HCT116 (cell line): Measurements from ENCODE around the gene SPATA45. TPM values are rescaled to one million over a fixed set of nuclear protein-coding genes. Genes with fewer than 3 reads are reported as not detected.

Experiments used
- ATAC-seq: fragments of 200-7000 bp; cut with Tn5 transposase; 2 replicates; pipeline ENCODE4 v1.9.1; 2020; ENCODE audit warnings: mild to moderate bottlenecking, moderate library complexity
- BruUV-seq: library from RNA; stranded (reverse); fragments of 400-500 nt; replicated peaks from 2 replicates; lab custom pipeline; 2021; lab: Mats Ljungman, UMichigan
- CTCF ChIA-PET: fragments of 300-600 bp; sonication (Branson Sonifier 250); formaldehyde crosslinking; loops from one replicate; lab custom pipeline; 2021; ENCODE audit warnings: antibody characterized with exemption; lab: Charles Lee
- POLR2A ChIA-PET: fragments of 300-600, 350-600 bp; sonication (Branson Sonifier 250); formaldehyde crosslinking; loops from one replicate; lab custom pipeline; 2021; ENCODE audit warnings: antibody characterized with exemption; lab: Charles Lee
- RAD21 ChIA-PET, 2 experiments: fragments of 300-600 bp; sonication (Branson Sonifier 250); formaldehyde crosslinking; loops; one replicate each; lab custom pipeline; 2023; ENCODE audit warnings: low total read pairs in 2 of 2; ENCODE audit not compliant: uncharacterized antibody in 2 of 2, unreplicated experiment in 2 of 2, low non-redundant PET in 1 of 2; lab: Charles Lee
- DNase-seq: peaks from one replicate; pipeline ENCODE4 v3.0.0-alpha.2; 2010; ENCODE audit warnings: low read depth, low spot score
- H2AFZ ChIP-seq: fragments of 200-600 bp; shearing (Covaris generic), sonication (generic); 2 replicates; pipeline ENCODE4 v1.6.1; 2017; ENCODE audit warnings: low read depth, mixed run types, mixed read lengths, antibody characterized with exemption, low read length; ENCODE audit not compliant: poor library complexity, severe bottlenecking
- H3K27ac ChIP-seq: 2 replicates; pipeline ENCODE4 v1.5.1; 2012; ENCODE audit warnings: low read depth, low read length
- H3K27me3 ChIP-seq: fragments of 200-600 bp; sonication (generic); 2 replicates; pipeline ENCODE4 v1.6.1; 2016; ENCODE audit warnings: mixed run types, low read length, mixed read lengths; ENCODE audit not compliant: insufficient read depth
- H3K36me3 ChIP-seq, 2 experiments: fragments of 200-500 bp in 1 of 2; fragments of 200-600 bp in 1 of 2; sonication (Bioruptor generic) in 1 of 2; sonication (generic) in 1 of 2; 2 replicates each; pipeline versions ENCODE4 v1.5.1 to v1.6.1; 2014 to 2016; ENCODE audit warnings: low read length in 2 of 2, inconsistent platforms in 1 of 2, mixed read lengths in 1 of 2, mixed run types in 1 of 2; ENCODE audit not compliant: insufficient read depth in 2 of 2, control insufficient read depth in 1 of 2
- H3K4me1 ChIP-seq, 2 experiments: fragments of 200-600 bp in 1 of 2; sonication (generic) in 1 of 2; 2 replicates each; pipeline versions ENCODE4 v1.5.1 to v1.6.1; 2012 to 2017; ENCODE audit warnings: low read length in 2 of 2, inconsistent platforms in 1 of 2, mild to moderate bottlenecking in 1 of 2, mixed read lengths in 1 of 2, mixed run types in 1 of 2, moderate library complexity in 1 of 2; ENCODE audit not compliant: insufficient read depth in 2 of 2, control insufficient read depth in 1 of 2
- H3K4me2 ChIP-seq: fragments of 200-600 bp; sonication (generic); 2 replicates; pipeline ENCODE4 v1.6.1; 2017; ENCODE audit warnings: mixed run types, low read length, mixed read lengths
- H3K4me3 ChIP-seq, 2 experiments: fragments of 200-600 bp in 1 of 2; sonication (generic) in 1 of 2; replicated peaks in 1 of 2; 2 replicates each; pipeline ENCODE4 v1.5.1; 2011 to 2016; ENCODE audit warnings: low read length in 2 of 2, control low read depth in 1 of 2, low read depth in 1 of 2, mild to moderate bottlenecking in 1 of 2, mixed read lengths in 1 of 2, mixed run types in 1 of 2
- H3K79me2 ChIP-seq: fragments of 200-600 bp; sonication (generic); 2 replicates; pipeline ENCODE4 v1.6.1; 2017; ENCODE audit warnings: mild to moderate bottlenecking, mixed run types, low read length, moderate library complexity, mixed read lengths; ENCODE audit not compliant: insufficient read depth
- H3K9ac ChIP-seq: fragments of 200-600 bp; sonication (generic); 2 replicates; pipeline ENCODE4 v1.6.1; 2016; ENCODE audit warnings: low read length, mixed read lengths
- H3K9me2 ChIP-seq: fragments of 200-600 bp; sonication (generic), shearing (Covaris generic); 2 replicates; pipeline ENCODE4 v1.6.1; 2017; ENCODE audit warnings: mixed run types, mild to moderate bottlenecking, moderate library complexity; ENCODE audit not compliant: insufficient read depth
- H3K9me3 ChIP-seq, 2 experiments: fragments of 200-500 bp in 1 of 2; fragments of 200-600 bp in 1 of 2; sonication (Bioruptor generic) in 1 of 2; sonication (generic) in 1 of 2; 2 replicates each; pipeline ENCODE4 v1.6.1; 2014 to 2017; ENCODE audit warnings: low read length in 2 of 2, mixed read lengths in 2 of 2, inconsistent platforms in 1 of 2, low read depth in 1 of 2, mild to moderate bottlenecking in 1 of 2, mixed run types in 1 of 2, moderate library complexity in 1 of 2; ENCODE audit not compliant: control insufficient read depth in 1 of 2, insufficient read depth in 1 of 2
- H4K20me1 ChIP-seq: fragments of 200-600 bp; sonication (generic), shearing (Covaris generic); 2 replicates; pipeline ENCODE4 v1.6.1; 2017; ENCODE audit warnings: mixed run types, mild to moderate bottlenecking, moderate library complexity; ENCODE audit not compliant: insufficient read depth
- CBX3 ChIP-seq: IDR thresholded peaks from 2 replicates; pipeline ENCODE4 v1.6.1; 2012; ENCODE audit warnings: low read depth
- EGR1 ChIP-seq: IDR thresholded peaks from 2 replicates; pipeline ENCODE4 v1.6.1; 2012; ENCODE audit warnings: low read depth
- ELF1 ChIP-seq: IDR thresholded peaks from 2 replicates; pipeline ENCODE4 v1.6.1; 2012; ENCODE audit warnings: low read depth, borderline replicate concordance
- EZH2 ChIP-seq: fragments of 200-600 bp; sonication (generic); IDR thresholded peaks from 2 replicates; pipeline ENCODE4 v1.6.1; 2017; ENCODE audit warnings: antibody characterized with exemption, mixed run types
- POLR2AphosphoS5 ChIP-seq: IDR thresholded peaks from 2 replicates; pipeline ENCODE4 v1.6.1; 2011; ENCODE audit warnings: mild to moderate bottlenecking, low read depth, low read length, moderate library complexity
- RAD21 ChIP-seq: IDR thresholded peaks from 2 replicates; pipeline ENCODE4 v1.6.1; 2012; ENCODE audit warnings: low read depth, mild to moderate bottlenecking
- SIN3A ChIP-seq: IDR thresholded peaks from 2 replicates; pipeline ENCODE4 v1.6.1; 2012; ENCODE audit warnings: low read depth
- TCF7L2 ChIP-seq: IDR thresholded peaks from 2 replicates; pipeline ENCODE4 v1.7.0; 2011; ENCODE audit warnings: borderline replicate concordance, inconsistent platforms; ENCODE audit not compliant: insufficient read depth, insufficient read length; ENCODE audit errors: extremely low read depth
- YY1 ChIP-seq: IDR thresholded peaks from 2 replicates; pipeline ENCODE4 v1.6.1; 2011; ENCODE audit warnings: low read length, low read depth, moderate library complexity, mild to moderate bottlenecking; ENCODE audit not compliant: insufficient replicate concordance; ENCODE audit errors: extremely low read depth
- ZFX ChIP-seq: fragments of 450-650 bp; IDR thresholded peaks from 2 replicates; pipeline ENCODE4 v1.6.1; 2017
- intact Hi-C: fragments of 100-400 bp; cut with micrococcal nuclease; formaldehyde crosslinking; loops from 2 replicates; pipeline ENCODE4 v1.10.0; 2022
- total RNA-seq: library from RNA; stranded (reverse); gene quantifications from one replicate; pipeline ENCODE4 v1.2.1, GENCODE V29; 2021; ENCODE audit not compliant: unreplicated experiment
- TF ChIP-seq, protein P1 (sequence below): IDR thresholded peaks from 2 replicates; pipeline ENCODE4 v1.6.1; 2012
- TF ChIP-seq, protein P2 (sequence below): IDR thresholded peaks from 2 replicates; pipeline ENCODE4 v1.6.1; 2011; ENCODE audit warnings: mild to moderate bottlenecking, low read length, moderate library complexity; ENCODE audit not compliant: insufficient replicate concordance; ENCODE audit errors: extremely low read depth
- TF ChIP-seq, protein P3 (sequence below): IDR thresholded peaks from 2 replicates; pipeline ENCODE4 v1.6.1; 2012; ENCODE audit warnings: low read depth

SPATA45 gene
- total RNA-seq, 1 experiment from 2014 or later: not detected

DNA sequence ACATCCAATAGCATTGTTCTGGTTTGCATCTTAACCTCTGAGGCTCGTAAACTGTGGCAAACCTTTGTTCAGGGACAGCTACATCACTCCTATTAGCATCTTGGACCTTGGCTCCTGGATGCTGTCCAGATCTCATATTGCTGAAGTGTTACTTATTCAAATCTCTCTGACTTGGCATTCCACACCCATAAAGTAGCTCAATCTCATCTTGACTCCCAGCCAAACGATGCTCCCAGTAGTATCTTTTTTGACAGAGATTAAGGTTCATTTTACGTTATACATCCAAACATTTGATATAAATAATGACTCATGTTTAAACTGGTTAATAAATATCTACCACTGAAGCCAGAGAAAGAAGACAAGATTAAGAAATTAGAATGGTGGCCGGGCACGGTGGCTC, 6.2 kb upstream of the SPATA45 start:
- DNase-seq (no peak), ATAC-seq (no peak)
- Histone ChIP-seq H3K4me2 (no peak overlapping the region), H3K9me2 (no peaks in the 10 kb centered on the region), H3K4me1 (peaks cover 9 to 12% of the 10 kb centered on the region in 2 experiments), H3K27me3 (no peaks in the 10 kb centered on the region), H3K4me3 (no peak overlapping the region), H3K27ac (no peak overlapping the region), H3K79me2 (peaks cover 5% of the 10 kb centered on the region; the same call in 1 of the 2 replicates), H3K36me3 (no peaks in the 10 kb centered on the region), H4K20me1 (no peaks in the 10 kb centered on the region), H2AFZ (no peak overlapping the region), H3K9ac (no peak overlapping the region), H3K9me3 (no peaks in the 10 kb centered on the region)
- TF ChIP-seq ZFX: no peak
- CTCF ChIA-PET: no interaction called here
- intact Hi-C loops: no loop called here
- no TSS peak for BruUV-seq
- POLR2A ChIA-PET: no interaction called here
- RAD21 ChIA-PET: interaction anchor here in 1 of 2 experiments (0.7 kb wide), 1 partner anchor 31 kb away, joined by 3 read pairs; no protein-coding TSS in a partner anchor

DNA sequence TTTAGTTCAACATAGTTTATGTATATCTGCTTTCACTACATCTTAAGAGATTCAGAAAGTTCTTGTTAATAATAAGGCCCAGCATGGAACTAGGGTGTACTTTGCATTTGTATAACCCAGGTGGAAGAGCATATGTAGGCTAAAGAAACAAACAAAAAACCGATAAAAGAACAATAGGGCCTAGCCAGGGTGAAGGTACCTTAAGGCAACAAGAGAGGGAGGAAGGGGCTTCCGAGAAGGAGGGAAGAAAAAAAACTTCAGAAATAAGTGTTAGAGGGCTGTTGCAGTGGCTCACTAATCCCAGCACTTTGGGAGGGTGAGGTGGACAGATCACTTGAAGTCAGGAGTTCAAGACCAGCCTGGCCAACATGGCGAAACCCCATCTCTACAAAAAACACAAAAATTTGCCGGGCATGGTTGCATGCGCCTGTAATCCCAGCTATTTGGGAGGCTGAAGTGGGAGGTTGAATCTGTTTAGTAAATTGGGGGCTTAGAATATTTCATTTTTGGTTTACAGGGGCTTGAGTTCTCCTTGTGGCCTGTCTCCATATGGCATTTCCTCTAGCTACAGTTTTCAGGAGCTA, 4.7 kb upstream of the SPATA45 start:
- no peak overlapping the region for H3K27ac ChIP-seq
- no peaks in the 10 kb centered on the region for H3K9me2 ChIP-seq
- CTCF ChIA-PET: no interaction called here
- ATAC-seq (no peak), DNase-seq (no peak)
- no peaks in the 10 kb centered on the region for H4K20me1 ChIP-seq
- intact Hi-C loops: no loop called here
- H3K9me3 ChIP-seq: no peaks in the 10 kb centered on the region
- RAD21 ChIA-PET: no interaction called here
- H3K4me2 ChIP-seq: no peak overlapping the region
- H3K27me3 ChIP-seq: no peaks in the 10 kb centered on the region
- H3K4me3 ChIP-seq: no peak overlapping the region
- no peaks in the 10 kb centered on the region for H3K79me2 ChIP-seq
- TF ChIP-seq SIN3A (no peak), ELF1 (no peak), POLR2AphosphoS5 (no peak), TCF7L2 (no peak), YY1 (no peak), CBX3 (no peak), RAD21 (no peak), EGR1 (no peak), EZH2 (no peak)
- TF ChIP-seq, protein P1, sequence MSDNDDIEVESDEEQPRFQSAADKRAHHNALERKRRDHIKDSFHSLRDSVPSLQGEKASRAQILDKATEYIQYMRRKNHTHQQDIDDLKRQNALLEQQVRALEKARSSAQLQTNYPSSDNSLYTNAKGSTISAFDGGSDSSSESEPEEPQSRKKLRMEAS: no peak
- TF ChIP-seq, protein P2, sequence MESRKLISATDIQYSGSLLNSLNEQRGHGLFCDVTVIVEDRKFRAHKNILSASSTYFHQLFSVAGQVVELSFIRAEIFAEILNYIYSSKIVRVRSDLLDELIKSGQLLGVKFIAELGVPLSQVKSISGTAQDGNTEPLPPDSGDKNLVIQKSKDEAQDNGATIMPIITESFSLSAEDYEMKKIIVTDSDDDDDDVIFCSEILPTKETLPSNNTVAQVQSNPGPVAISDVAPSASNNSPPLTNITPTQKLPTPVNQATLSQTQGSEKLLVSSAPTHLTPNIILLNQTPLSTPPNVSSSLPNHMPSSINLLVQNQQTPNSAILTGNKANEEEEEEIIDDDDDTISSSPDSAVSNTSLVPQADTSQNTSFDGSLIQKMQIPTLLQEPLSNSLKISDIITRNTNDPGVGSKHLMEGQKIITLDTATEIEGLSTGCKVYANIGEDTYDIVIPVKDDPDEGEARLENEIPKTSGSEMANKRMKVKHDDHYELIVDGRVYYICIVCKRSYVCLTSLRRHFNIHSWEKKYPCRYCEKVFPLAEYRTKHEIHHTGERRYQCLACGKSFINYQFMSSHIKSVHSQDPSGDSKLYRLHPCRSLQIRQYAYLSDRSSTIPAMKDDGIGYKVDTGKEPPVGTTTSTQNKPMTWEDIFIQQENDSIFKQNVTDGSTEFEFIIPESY: no peak
- TF ChIP-seq, protein P3, sequence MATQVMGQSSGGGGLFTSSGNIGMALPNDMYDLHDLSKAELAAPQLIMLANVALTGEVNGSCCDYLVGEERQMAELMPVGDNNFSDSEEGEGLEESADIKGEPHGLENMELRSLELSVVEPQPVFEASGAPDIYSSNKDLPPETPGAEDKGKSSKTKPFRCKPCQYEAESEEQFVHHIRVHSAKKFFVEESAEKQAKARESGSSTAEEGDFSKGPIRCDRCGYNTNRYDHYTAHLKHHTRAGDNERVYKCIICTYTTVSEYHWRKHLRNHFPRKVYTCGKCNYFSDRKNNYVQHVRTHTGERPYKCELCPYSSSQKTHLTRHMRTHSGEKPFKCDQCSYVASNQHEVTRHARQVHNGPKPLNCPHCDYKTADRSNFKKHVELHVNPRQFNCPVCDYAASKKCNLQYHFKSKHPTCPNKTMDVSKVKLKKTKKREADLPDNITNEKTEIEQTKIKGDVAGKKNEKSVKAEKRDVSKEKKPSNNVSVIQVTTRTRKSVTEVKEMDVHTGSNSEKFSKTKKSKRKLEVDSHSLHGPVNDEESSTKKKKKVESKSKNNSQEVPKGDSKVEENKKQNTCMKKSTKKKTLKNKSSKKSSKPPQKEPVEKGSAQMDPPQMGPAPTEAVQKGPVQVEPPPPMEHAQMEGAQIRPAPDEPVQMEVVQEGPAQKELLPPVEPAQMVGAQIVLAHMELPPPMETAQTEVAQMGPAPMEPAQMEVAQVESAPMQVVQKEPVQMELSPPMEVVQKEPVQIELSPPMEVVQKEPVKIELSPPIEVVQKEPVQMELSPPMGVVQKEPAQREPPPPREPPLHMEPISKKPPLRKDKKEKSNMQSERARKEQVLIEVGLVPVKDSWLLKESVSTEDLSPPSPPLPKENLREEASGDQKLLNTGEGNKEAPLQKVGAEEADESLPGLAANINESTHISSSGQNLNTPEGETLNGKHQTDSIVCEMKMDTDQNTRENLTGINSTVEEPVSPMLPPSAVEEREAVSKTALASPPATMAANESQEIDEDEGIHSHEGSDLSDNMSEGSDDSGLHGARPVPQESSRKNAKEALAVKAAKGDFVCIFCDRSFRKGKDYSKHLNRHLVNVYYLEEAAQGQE: no peak
- TF ChIP-seq, all 23 proteins: peak for 0
- Histone ChIP-seq H3K4me1 (peaks cover 7 to 9% of the 10 kb centered on the region in 2 experiments), H3K9ac (no peak overlapping the region), H2AFZ (no peak overlapping the region), H3K36me3 (no peaks in the 10 kb centered on the region)
- POLR2A ChIA-PET: no interaction called here
- BruUV-seq: no TSS peak
